PC-9 (cell line): ENCODE results near the gene KPNA2. TPM values are rescaled to one million over a fixed set of nuclear protein-coding genes. Genes with fewer than 3 reads are reported as not detected.

ENCODE experiments used
- BruUV-seq: library from RNA; stranded (reverse); fragments of 400-500 nt; replicated peaks from 2 replicates; lab custom pipeline; 2021; lab: Mats Ljungman, UMichigan
- CTCF ChIA-PET: fragments of 300-600 bp; sonication (Branson Sonifier 250); formaldehyde crosslinking; loops from one replicate; lab custom pipeline; 2022; ENCODE audit warnings: antibody characterized with exemption; lab: Charles Lee
- POLR2A ChIA-PET: fragments of 300-600 bp; sonication (Branson Sonifier 250); formaldehyde crosslinking; loops from one replicate; lab custom pipeline; 2022; ENCODE audit warnings: antibody characterized with exemption; ENCODE audit not compliant: unreplicated experiment; lab: Charles Lee
- DNase-seq, 2 experiments: peaks; one replicate each; pipeline versions ENCODE4 v3.0.0 to v3.0.0-alpha.2; 2015 to 2022; ENCODE audit warnings: mixed read lengths in 1 of 2
- H2AFZ ChIP-seq: fragments of 200-600 bp; sonication (generic); 2 replicates; pipeline ENCODE4 v1.8.1; 2017; ENCODE audit warnings: antibody characterized with exemption
- H3F3A ChIP-seq: fragments of 200-600 bp; sonication (generic); 2 replicates; pipeline ENCODE4 v1.8.1; 2017; ENCODE audit warnings: antibody characterized with exemption, mild to moderate bottlenecking, low read depth; ENCODE audit not compliant: insufficient read depth
- H3K27ac ChIP-seq: fragments of 200-600 bp; sonication (generic); 2 replicates; pipeline ENCODE4 v1.6.1; 2016; ENCODE audit warnings: mixed run types
- H3K27me3 ChIP-seq: fragments of 200-600 bp; sonication (generic); 2 replicates; pipeline ENCODE4 v1.6.1; 2016; ENCODE audit warnings: low read depth, mixed run types; ENCODE audit not compliant: insufficient read depth
- H3K36me3 ChIP-seq: fragments of 200-600 bp; sonication (generic); 2 replicates; pipeline ENCODE4 v1.6.1; 2016; ENCODE audit warnings: low read depth, mixed run types
- H3K4me1 ChIP-seq: fragments of 200-600 bp; sonication (generic); replicated peaks from 2 replicates; pipeline ENCODE4 v1.6.1; 2016; ENCODE audit warnings: mixed run types; ENCODE audit not compliant: insufficient read depth
- H3K4me2 ChIP-seq: fragments of 200-600 bp; sonication (generic); 2 replicates; pipeline ENCODE4 v1.6.1; 2017; ENCODE audit warnings: mixed run types
- H3K4me3 ChIP-seq: fragments of 200-600 bp; sonication (generic); 2 replicates; pipeline ENCODE4 v1.6.1; 2016; ENCODE audit warnings: mixed run types
- H3K79me2 ChIP-seq: fragments of 200-600 bp; sonication (generic); 2 replicates; pipeline ENCODE4 v1.6.1; 2017; ENCODE audit warnings: low read depth, mixed run types
- H3K9me2 ChIP-seq: fragments of 200-600 bp; sonication (generic); 2 replicates; pipeline ENCODE4 v1.8.1; 2017; ENCODE audit warnings: mild to moderate bottlenecking; ENCODE audit not compliant: insufficient read depth
- H3K9me3 ChIP-seq: fragments of 200-600 bp; sonication (generic); 2 replicates; pipeline ENCODE4 v1.8.1; 2016; ENCODE audit warnings: low read depth; ENCODE audit not compliant: insufficient read depth
- H4K20me1 ChIP-seq: fragments of 200-600 bp; sonication (generic); 2 replicates; pipeline ENCODE4 v1.8.1; 2017; ENCODE audit not compliant: insufficient read depth
- EZH2 ChIP-seq: fragments of 200-600 bp; sonication (generic); IDR thresholded peaks from 2 replicates; pipeline ENCODE4 v1.8.0; 2017; ENCODE audit warnings: antibody characterized with exemption, low read depth
- intact Hi-C: fragments of 100-400 bp; cut with micrococcal nuclease; formaldehyde crosslinking; loops from one replicate; pipeline ENCODE4 v1.10.0; 2022; ENCODE audit not compliant: unreplicated experiment
- total RNA-seq: library from RNA; stranded (reverse); gene quantifications from 2 replicates; pipeline ENCODE4 v1.2.3, GENCODE V29; 2021
- TF ChIP-seq, protein P1 (sequence below): fragments of 200-600 bp; sonication (generic); conservative IDR thresholded peaks from 2 replicates; pipeline ENCODE4 v1.6.1; 2017; ENCODE audit warnings: mixed run types, antibody characterized with exemption, mild to moderate bottlenecking, moderate library complexity

Gene KPNA2
- total RNA-seq, 1 experiment from 2014 or later = 201 TPM

- intact Hi-C loops = no loop called here
- no peaks in the 10 kb centered on the region for H3K9me2 ChIP-seq
- H4K20me1 ChIP-seq = no peaks in the 10 kb centered on the region
- peaks cover 3% of the 10 kb centered on the region; the same call in 1 of the 2 replicates for H3F3A ChIP-seq
- H3K4me2 ChIP-seq = peak overlapping the region; percentile 29
- H3K27me3 ChIP-seq = no peaks in the 10 kb centered on the region
- no TSS peak for BruUV-seq
- peaks cover 10% of the 10 kb centered on the region for H3K4me1 ChIP-seq
- H3K27ac ChIP-seq = no peak overlapping the region
- no peaks in the 10 kb centered on the region for H3K36me3 ChIP-seq
- no peaks in the 10 kb centered on the region for H3K79me2 ChIP-seq
- POLR2A ChIA-PET = no interaction called here
- H2AFZ ChIP-seq = no peak overlapping the region
- TF ChIP-seq, protein P1, sequence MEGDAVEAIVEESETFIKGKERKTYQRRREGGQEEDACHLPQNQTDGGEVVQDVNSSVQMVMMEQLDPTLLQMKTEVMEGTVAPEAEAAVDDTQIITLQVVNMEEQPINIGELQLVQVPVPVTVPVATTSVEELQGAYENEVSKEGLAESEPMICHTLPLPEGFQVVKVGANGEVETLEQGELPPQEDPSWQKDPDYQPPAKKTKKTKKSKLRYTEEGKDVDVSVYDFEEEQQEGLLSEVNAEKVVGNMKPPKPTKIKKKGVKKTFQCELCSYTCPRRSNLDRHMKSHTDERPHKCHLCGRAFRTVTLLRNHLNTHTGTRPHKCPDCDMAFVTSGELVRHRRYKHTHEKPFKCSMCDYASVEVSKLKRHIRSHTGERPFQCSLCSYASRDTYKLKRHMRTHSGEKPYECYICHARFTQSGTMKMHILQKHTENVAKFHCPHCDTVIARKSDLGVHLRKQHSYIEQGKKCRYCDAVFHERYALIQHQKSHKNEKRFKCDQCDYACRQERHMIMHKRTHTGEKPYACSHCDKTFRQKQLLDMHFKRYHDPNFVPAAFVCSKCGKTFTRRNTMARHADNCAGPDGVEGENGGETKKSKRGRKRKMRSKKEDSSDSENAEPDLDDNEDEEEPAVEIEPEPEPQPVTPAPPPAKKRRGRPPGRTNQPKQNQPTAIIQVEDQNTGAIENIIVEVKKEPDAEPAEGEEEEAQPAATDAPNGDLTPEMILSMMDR = no peak
- no peak for TF ChIP-seq EZH2
- no peaks in the 10 kb centered on the region for H3K9me3 ChIP-seq
- CTCF ChIA-PET = no interaction called here
- no peak overlapping the region for H3K4me3 ChIP-seq
- peak; percentile 74 to 78 for DNase-seq
Observed at GRCh38 chr17:68089881-68090280, 54.3 kb downstream of the KPNA2 start.

GRCh38 chr17:68094481-68095078, 59.0 kb downstream of the KPNA2 start:
- Histone ChIP-seq H3K9me3 (no peaks in the 10 kb centered on the region), H3K27me3 (no peaks in the 10 kb centered on the region), H2AFZ (no peak overlapping the region), H3K4me3 (no peak overlapping the region), H3K4me1 (peaks cover 8% of the 10 kb centered on the region), H3F3A (0 out of 2 replicates have a peak, but pooled peaks cover 3% of the 10 kb centered on the region), H3K9me2 (no peaks in the 10 kb centered on the region), H3K79me2 (no peaks in the 10 kb centered on the region), H4K20me1 (no peaks in the 10 kb centered on the region), H3K27ac (no peak overlapping the region), H3K4me2 (no peak overlapping the region), H3K36me3 (no peaks in the 10 kb centered on the region)
- ChIA-PET CTCF (no interaction called here), POLR2A (no interaction called here)
- no peak for DNase-seq
- intact Hi-C loops = no loop called here
- BruUV-seq = no TSS peak
- TF ChIP-seq, protein P1 = no peak
- no peak for TF ChIP-seq EZH2

DNA sequence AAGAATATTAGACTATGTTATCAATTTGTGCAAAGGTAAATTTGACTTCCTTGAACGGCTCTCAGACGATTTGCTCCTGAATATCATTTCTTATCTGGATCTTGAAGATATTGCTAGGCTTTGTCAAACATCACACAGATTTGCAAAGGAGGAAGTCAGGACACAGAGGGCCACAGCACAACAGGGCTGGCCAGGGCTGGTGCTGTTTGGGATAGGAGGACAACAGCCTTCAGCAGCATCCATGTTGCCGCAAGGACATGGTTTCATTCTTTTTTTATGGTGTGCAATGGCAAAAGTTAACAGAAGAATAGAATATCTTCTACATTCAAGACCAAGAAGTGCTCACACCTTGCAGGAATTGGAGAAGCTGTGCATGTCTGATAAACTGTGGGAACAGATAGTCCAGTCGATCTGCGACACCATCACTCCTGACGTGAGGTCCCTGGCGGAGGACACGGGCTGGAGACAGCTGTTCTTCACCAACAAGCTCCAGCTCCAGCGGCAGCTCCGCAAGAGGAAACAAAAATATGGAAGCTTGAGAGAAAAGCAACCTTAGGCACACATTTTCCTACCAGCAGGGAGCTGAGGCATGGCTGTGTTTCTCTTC, 59.8 kb downstream of the KPNA2 start:
- POLR2A ChIA-PET = no interaction called here
- Histone ChIP-seq H3K27ac (no peak overlapping the region), H3K79me2 (no peaks in the 10 kb centered on the region), H3F3A (no peaks in the 10 kb centered on the region), H3K9me3 (no peaks in the 10 kb centered on the region), H3K9me2 (no peaks in the 10 kb centered on the region), H3K4me1 (peaks cover under 1% of the 10 kb centered on the region), H4K20me1 (no peaks in the 10 kb centered on the region), H3K4me3 (no peak overlapping the region), H3K27me3 (no peaks in the 10 kb centered on the region), H2AFZ (no peak overlapping the region), H3K4me2 (no peak overlapping the region), H3K36me3 (no peaks in the 10 kb centered on the region)
- CTCF ChIA-PET = no interaction called here
- BruUV-seq = no TSS peak
- intact Hi-C loops = no loop called here
- no peak for DNase-seq
- TF ChIP-seq EZH2 = no peak
- TF ChIP-seq, protein P1 = no peak
